SK-N-SH treated with all-trans-retinoic acid at 6 μM for 48 hours (cell line): ENCODE results near the gene TROAP.

Source experiments
- BACH2 ChIP-seq: fragments of 250-450 bp; sonication (Bioruptor Pico); IDR thresholded peaks from 2 replicates; pipeline ENCODE4 v1.9.0; 2021; ENCODE audit warnings: mild to moderate bottlenecking, borderline replicate concordance
- GLIS3 ChIP-seq: fragments of 250-450 bp; sonication (Bioruptor Pico); IDR thresholded peaks from 2 replicates; pipeline ENCODE4 v1.5.0; 2020; ENCODE audit warnings: mild to moderate bottlenecking, moderate library complexity
- SNAI2 ChIP-seq: fragments of 250-450 bp; sonication (Bioruptor Pico); IDR thresholded peaks from 2 replicates; pipeline ENCODE4 v1.5.0; 2020; ENCODE audit warnings: mild to moderate bottlenecking, moderate library complexity
- TCF4 ChIP-seq: fragments of 250-450 bp; sonication (Bioruptor Pico); IDR thresholded peaks from 2 replicates; pipeline ENCODE4 v1.8.0; 2021; ENCODE audit warnings: mild to moderate bottlenecking, moderate library complexity, borderline replicate concordance
- ZFP3 ChIP-seq: fragments of 250-450 bp; sonication (Bioruptor Pico); IDR thresholded peaks from 2 replicates; pipeline ENCODE4 v1.5.0; 2020; ENCODE audit warnings: mild to moderate bottlenecking, moderate library complexity
- ZFP30 ChIP-seq: fragments of 450-650 bp; formaldehyde crosslinking; IDR thresholded peaks from 2 replicates; pipeline ENCODE4 v1.5.0; 2022; ENCODE audit warnings: mild to moderate bottlenecking, moderate library complexity
- ZNF565 ChIP-seq: fragments of 450-650 bp; formaldehyde crosslinking; conservative IDR thresholded peaks from 2 replicates; pipeline ENCODE4 v1.5.0; 2020; ENCODE audit warnings: low read depth, mild to moderate bottlenecking, moderate library complexity
- TF ChIP-seq, protein P1 (sequence below): fragments of 250-450 bp; sonication (Bioruptor Pico); IDR thresholded peaks from 2 replicates; pipeline ENCODE4 v1.8.0; 2020; ENCODE audit warnings: mild to moderate bottlenecking, moderate library complexity, borderline replicate concordance

DNA sequence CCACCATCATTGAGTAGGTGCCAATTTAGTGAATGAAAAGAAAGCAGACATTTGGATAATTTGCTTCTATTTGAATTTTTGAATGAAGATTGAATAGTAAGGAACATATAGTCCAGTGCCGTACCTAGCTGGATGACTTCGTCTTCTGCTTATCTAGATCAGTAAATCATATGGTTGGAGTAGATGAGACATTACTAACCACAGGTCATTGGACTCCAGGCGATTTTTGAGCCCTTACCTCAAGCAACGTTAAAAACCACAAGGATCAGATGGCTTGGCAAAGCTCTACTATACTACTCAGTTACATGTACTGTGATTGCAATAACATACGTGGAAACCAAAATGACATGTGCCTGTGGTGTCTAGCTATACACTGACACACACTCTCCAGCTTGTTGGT is 42.5 kb downstream of the TROAP start:
- TF ChIP-seq, protein P1, sequence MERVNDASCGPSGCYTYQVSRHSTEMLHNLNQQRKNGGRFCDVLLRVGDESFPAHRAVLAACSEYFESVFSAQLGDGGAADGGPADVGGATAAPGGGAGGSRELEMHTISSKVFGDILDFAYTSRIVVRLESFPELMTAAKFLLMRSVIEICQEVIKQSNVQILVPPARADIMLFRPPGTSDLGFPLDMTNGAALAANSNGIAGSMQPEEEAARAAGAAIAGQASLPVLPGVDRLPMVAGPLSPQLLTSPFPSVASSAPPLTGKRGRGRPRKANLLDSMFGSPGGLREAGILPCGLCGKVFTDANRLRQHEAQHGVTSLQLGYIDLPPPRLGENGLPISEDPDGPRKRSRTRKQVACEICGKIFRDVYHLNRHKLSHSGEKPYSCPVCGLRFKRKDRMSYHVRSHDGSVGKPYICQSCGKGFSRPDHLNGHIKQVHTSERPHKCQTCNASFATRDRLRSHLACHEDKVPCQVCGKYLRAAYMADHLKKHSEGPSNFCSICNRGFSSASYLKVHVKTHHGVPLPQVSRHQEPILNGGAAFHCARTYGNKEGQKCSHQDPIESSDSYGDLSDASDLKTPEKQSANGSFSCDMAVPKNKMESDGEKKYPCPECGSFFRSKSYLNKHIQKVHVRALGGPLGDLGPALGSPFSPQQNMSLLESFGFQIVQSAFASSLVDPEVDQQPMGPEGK (CRISPR knock-in tag), result no peak
- TF ChIP-seq ZFP3 (CRISPR knock-in tag) (no peak), TCF4 (CRISPR knock-in tag) (no peak), GLIS3 (CRISPR knock-in tag) (no peak), ZNF565 (CRISPR knock-in tag) (no peak), BACH2 (CRISPR knock-in tag) (no peak), ZFP30 (CRISPR knock-in tag) (no peak), SNAI2 (no peak)
